ENCODE measurements around the gene HOXB6.

Gene HOXB6

GRCh38 chr17:48621410-48622392 lies 16.9 kb upstream of the HOXB6 start:
- FAIRE-seq, result no peak

- no peak for FAIRE-seq
These were observed 15.8 kb upstream of the HOXB6 start for GRCh38 chr17:48620461-48621139.

- no peak for FAIRE-seq
These were observed 15.2 kb upstream of the HOXB6 start for GRCh38 chr17:48619826-48620449.

GRCh38 chr17:48618256-48618896 lies 13.6 kb upstream of the HOXB6 start:
- FAIRE-seq, result peak; percentile 82

GRCh38 chr17:48617471-48618255 lies 12.9 kb upstream of the HOXB6 start:
- no peak for FAIRE-seq

- no peak for FAIRE-seq
These were observed 12.1 kb upstream of the HOXB6 start for GRCh38 chr17:48616717-48617470.

- no peak for FAIRE-seq
These were observed 11.4 kb upstream of the HOXB6 start for GRCh38 chr17:48615963-48616716.

- no peak for FAIRE-seq
These were observed 10.5 kb upstream of the HOXB6 start, which contains the start of gene HOXB8 for GRCh38 chr17:48615047-48615962. Gene HOXB8, minus strand, starts transcription at chr17:48615292. Its CDS starts 588 bp downstream, at chr17:48614704.

GRCh38 chr17:48613862-48614694 lies 9.3 kb upstream of the HOXB6 start:
- no peak for FAIRE-seq

GRCh38 chr17:48612854-48613691 lies 8.3 kb upstream of the HOXB6 start:
- no peak for FAIRE-seq

GRCh38 chr17:48612456-48612853 lies 7.7 kb upstream of the HOXB6 start:
- no peak for FAIRE-seq

- no peak for FAIRE-seq
These were observed 7.1 kb upstream of the HOXB6 start for GRCh38 chr17:48611681-48612455.

GRCh38 chr17:48611213-48611612 lies 6.4 kb upstream of the HOXB6 start:
- no peak for FAIRE-seq

- peak; percentile 80 for FAIRE-seq
These were observed 5.8 kb upstream of the HOXB6 start, which contains the start of gene HOXB7 for GRCh38 chr17:48610282-48611211. Gene HOXB7, minus strand, starts transcription at chr17:48611017. Its CDS starts 99 bp downstream, at chr17:48610918.

- FAIRE-seq, result no peak
These were observed 5.0 kb upstream of the HOXB6 start for GRCh38 chr17:48609759-48610281.

All from A204.1 (cell line).